NCI-H2081 (cell line): ENCODE results near the gene UGT1A7.

Source experiments
- DNase-seq, 2 experiments: peaks; one replicate each; lab custom pipeline; 2025; lab: John Stamatoyannopoulos, UW

The UGT1A7 gene

GRCh38 chr2:233799087-233799665 is 117.5 kb downstream of the UGT1A7 start:
- no peak for DNase-seq

GRCh38 chr2:233799716-233800115 is 118.0 kb downstream of the UGT1A7 start:
- DNase-seq = no peak

- no peak for DNase-seq
These were observed 118.5 kb downstream of the UGT1A7 start for GRCh38 chr2:233800208-233800607.

- DNase-seq = no peak
These were observed 119.8 kb downstream of the UGT1A7 start for GRCh38 chr2:233801357-233802131.

GRCh38 chr2:233802132-233802815 is 120.6 kb downstream of the UGT1A7 start:
- no peak for DNase-seq

GRCh38 chr2:233803292-233803911 is 121.7 kb downstream of the UGT1A7 start:
- DNase-seq = no peak

GRCh38 chr2:233803994-233804393 is 122.3 kb downstream of the UGT1A7 start:
- no peak for DNase-seq

- no peak for DNase-seq
These were observed 125.6 kb downstream of the UGT1A7 start for GRCh38 chr2:233807215-233807865.

- DNase-seq = no peak
These were observed 126.5 kb downstream of the UGT1A7 start for GRCh38 chr2:233807966-233808935.

GRCh38 chr2:233810385-233810784 is 128.7 kb downstream of the UGT1A7 start:
- DNase-seq = no peak

GRCh38 chr2:233811087-233811486 is 129.4 kb downstream of the UGT1A7 start:
- no peak for DNase-seq

- no peak for DNase-seq
These were observed 130.0 kb downstream of the UGT1A7 start for GRCh38 chr2:233811732-233812131.

- no peak for DNase-seq
These were observed 131.7 kb downstream of the UGT1A7 start for GRCh38 chr2:233813236-233814055.

- no peak for DNase-seq
These were observed 132.5 kb downstream of the UGT1A7 start for GRCh38 chr2:233814056-233814835.

GRCh38 chr2:233815861-233816260 is 134.2 kb downstream of the UGT1A7 start:
- no peak for DNase-seq

GRCh38 chr2:233816334-233816733 is 134.6 kb downstream of the UGT1A7 start:
- DNase-seq = peak in 1 of 2 experiments; percentile 28

GRCh38 chr2:233816771-233817170 is 135.1 kb downstream of the UGT1A7 start:
- no peak for DNase-seq

GRCh38 chr2:233817361-233817911 is 135.7 kb downstream of the UGT1A7 start:
- no peak for DNase-seq
